MCF 10A (cell line): Measurements from ENCODE around the gene ZNF331. TPM values are rescaled to one million over a fixed set of nuclear protein-coding genes. Genes with fewer than 3 reads are reported as not detected.

Experiments used
- BruUV-seq: library from RNA; stranded (reverse); fragments of 400-500 nt; replicated peaks from 2 replicates; lab custom pipeline; 2021; lab: Mats Ljungman, UMichigan
- CTCF ChIA-PET: fragments of 300-600 bp; sonication (Branson Sonifier 250); formaldehyde crosslinking; extraction: SDS; loops from one replicate; lab custom pipeline; 2021; ENCODE audit warnings: antibody characterized with exemption, inconsistent platforms; lab: Yijun Ruan, JAX
- POLR2A ChIA-PET: fragments of 300-600, 350-650 bp; sonication (Branson Sonifier 250); formaldehyde crosslinking; extraction: SDS; loops from one replicate; lab custom pipeline; 2020; ENCODE audit warnings: antibody characterized with exemption, inconsistent platforms; lab: Yijun Ruan, JAX
- DNase-seq: peaks from one replicate; pipeline ENCODE4 v3.0.0-alpha.2; 2018; ENCODE audit not compliant: unreplicated experiment
- H3K27ac Mint-ChIP-seq: one replicate; pipeline ENCODE4 v1.8.0; 2022; ENCODE audit warnings: mild to moderate bottlenecking, low read depth, mixed read lengths; ENCODE audit not compliant: unreplicated experiment
- H3K27me3 Mint-ChIP-seq: one replicate; pipeline ENCODE4 v1.8.0; 2022; ENCODE audit warnings: mixed read lengths; ENCODE audit not compliant: insufficient read depth, unreplicated experiment
- H3K36me3 Mint-ChIP-seq: one replicate; pipeline ENCODE4 v1.8.0; 2022; ENCODE audit warnings: mild to moderate bottlenecking, moderate library complexity, mixed read lengths; ENCODE audit not compliant: insufficient read depth, unreplicated experiment
- H3K4me1 Mint-ChIP-seq: one replicate; pipeline ENCODE4 v1.8.0; 2022; ENCODE audit warnings: mixed read lengths; ENCODE audit not compliant: insufficient read depth, unreplicated experiment
- H3K4me3 Mint-ChIP-seq: one replicate; pipeline ENCODE4 v1.8.0; 2022; ENCODE audit warnings: mild to moderate bottlenecking, moderate library complexity, mixed read lengths; ENCODE audit not compliant: unreplicated experiment
- H3K9me3 Mint-ChIP-seq: one replicate; pipeline ENCODE4 v1.8.0; 2022; ENCODE audit warnings: mixed read lengths; ENCODE audit not compliant: unreplicated experiment
- intact Hi-C: fragments of 100-400 bp; cut with micrococcal nuclease; formaldehyde crosslinking; loops from 2 replicates; pipeline ENCODE4 v1.14.1; 2022
- total RNA-seq: library from RNA; stranded (reverse); gene quantifications from 2 replicates; pipeline ENCODE4 v1.2.3, GENCODE V29; 2022
- TF ChIP-seq, protein P1 (sequence below): fragments of 200-600 bp; IDR thresholded peaks from one replicate; pipeline ENCODE4 v1.8.0; 2022; ENCODE audit warnings: antibody characterized with exemption, mild to moderate bottlenecking; ENCODE audit not compliant: unreplicated experiment

The ZNF331 gene
- total RNA-seq, 1 experiment from 2014 or later: 7.7 TPM

DNA sequence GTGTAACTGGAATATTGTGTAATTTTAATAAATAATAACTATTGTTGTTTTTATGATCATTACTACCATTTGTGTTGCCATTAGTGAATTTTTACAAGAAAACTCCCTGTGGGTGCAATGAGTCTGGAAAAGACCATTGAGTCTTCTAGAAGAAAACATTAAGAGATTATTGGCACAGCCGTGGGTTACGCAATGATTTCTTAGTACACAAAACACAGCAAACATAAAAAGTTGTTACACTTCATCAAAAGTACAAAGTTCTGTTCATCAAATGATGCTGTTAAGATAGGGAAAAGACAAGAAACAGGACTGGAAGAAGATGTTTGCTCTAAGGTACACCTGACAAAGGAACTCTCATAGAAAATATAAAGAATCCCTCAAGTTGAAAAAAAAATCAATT, 41.6 kb downstream of the ZNF331 start:
- Mint-ChIP-seq H3K27ac (no peak overlapping the region), H3K4me3 (no peak overlapping the region), H3K4me1 (no peaks in the 10 kb centered on the region), H3K36me3 (peaks cover 51% of the 10 kb centered on the region), H3K27me3 (no peaks in the 10 kb centered on the region), H3K9me3 (peaks cover 22% of the 10 kb centered on the region)
- ChIA-PET CTCF (no interaction called here), POLR2A (no interaction called here)
- BruUV-seq: no TSS peak
- TF ChIP-seq, protein P1, sequence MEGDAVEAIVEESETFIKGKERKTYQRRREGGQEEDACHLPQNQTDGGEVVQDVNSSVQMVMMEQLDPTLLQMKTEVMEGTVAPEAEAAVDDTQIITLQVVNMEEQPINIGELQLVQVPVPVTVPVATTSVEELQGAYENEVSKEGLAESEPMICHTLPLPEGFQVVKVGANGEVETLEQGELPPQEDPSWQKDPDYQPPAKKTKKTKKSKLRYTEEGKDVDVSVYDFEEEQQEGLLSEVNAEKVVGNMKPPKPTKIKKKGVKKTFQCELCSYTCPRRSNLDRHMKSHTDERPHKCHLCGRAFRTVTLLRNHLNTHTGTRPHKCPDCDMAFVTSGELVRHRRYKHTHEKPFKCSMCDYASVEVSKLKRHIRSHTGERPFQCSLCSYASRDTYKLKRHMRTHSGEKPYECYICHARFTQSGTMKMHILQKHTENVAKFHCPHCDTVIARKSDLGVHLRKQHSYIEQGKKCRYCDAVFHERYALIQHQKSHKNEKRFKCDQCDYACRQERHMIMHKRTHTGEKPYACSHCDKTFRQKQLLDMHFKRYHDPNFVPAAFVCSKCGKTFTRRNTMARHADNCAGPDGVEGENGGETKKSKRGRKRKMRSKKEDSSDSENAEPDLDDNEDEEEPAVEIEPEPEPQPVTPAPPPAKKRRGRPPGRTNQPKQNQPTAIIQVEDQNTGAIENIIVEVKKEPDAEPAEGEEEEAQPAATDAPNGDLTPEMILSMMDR: no peak
- intact Hi-C loops: no loop called here
- no peak for DNase-seq

GRCh38 chr19:53580871-53581835, 43.2 kb downstream of the ZNF331 start:
- peaks cover 35% of the 10 kb centered on the region for H3K36me3 Mint-ChIP-seq
- no peaks in the 10 kb centered on the region for H3K4me1 Mint-ChIP-seq
- H3K9me3 Mint-ChIP-seq: peaks cover 22% of the 10 kb centered on the region
- intact Hi-C loops: no loop called here
- CTCF ChIA-PET: no interaction called here
- DNase-seq: no peak
- no peaks in the 10 kb centered on the region for H3K27me3 Mint-ChIP-seq
- POLR2A ChIA-PET: no interaction called here
- TF ChIP-seq, protein P1: no peak
- no TSS peak for BruUV-seq
- no peak overlapping the region for H3K4me3 Mint-ChIP-seq
- no peak overlapping the region for H3K27ac Mint-ChIP-seq

- Mint-ChIP-seq H3K27ac (no peak overlapping the region), H3K27me3 (no peaks in the 10 kb centered on the region), H3K36me3 (peaks cover 28% of the 10 kb centered on the region), H3K4me3 (no peak overlapping the region), H3K4me1 (no peaks in the 10 kb centered on the region), H3K9me3 (peaks cover 20% of the 10 kb centered on the region)
- BruUV-seq: no TSS peak
- TF ChIP-seq, protein P1: no peak
- POLR2A ChIA-PET: no interaction called here
- no peak for DNase-seq
- CTCF ChIA-PET: no interaction called here
- intact Hi-C loops: no loop called here
Observed at GRCh38 chr19:53581871-53582279, 43.9 kb downstream of the ZNF331 start.

DNA sequence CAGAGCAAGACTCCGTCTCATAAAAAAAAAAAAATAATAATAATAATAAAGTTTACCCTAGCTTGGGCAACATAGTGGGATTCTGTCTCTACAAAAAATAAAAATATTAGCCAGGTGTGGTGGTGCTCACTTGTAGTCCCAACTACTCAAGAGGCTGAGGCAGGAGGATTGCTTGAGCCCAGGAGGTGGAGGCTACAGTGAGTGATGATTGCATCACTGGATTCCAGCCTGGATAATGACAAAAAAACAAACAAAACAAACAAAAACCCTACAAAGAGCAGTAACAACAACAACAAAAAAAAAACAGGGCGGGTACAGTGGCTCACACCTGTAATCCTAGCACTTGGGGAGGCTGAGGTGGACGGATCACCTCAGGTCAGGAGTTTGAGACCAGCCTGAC, 45.2 kb downstream of the ZNF331 start:
- H3K36me3 Mint-ChIP-seq: peaks cover 15% of the 10 kb centered on the region
- no peaks in the 10 kb centered on the region for H3K4me1 Mint-ChIP-seq
- intact Hi-C loops: no loop called here
- no peak overlapping the region for H3K27ac Mint-ChIP-seq
- DNase-seq: no peak
- ChIA-PET POLR2A (interaction anchor here (0.5 kb wide), 1 partner anchor 10 kb away, joined by 3 read pairs; no protein-coding TSS in a partner anchor), CTCF (no interaction called here)
- H3K4me3 Mint-ChIP-seq: no peak overlapping the region
- TF ChIP-seq, protein P1: no peak
- H3K27me3 Mint-ChIP-seq: no peaks in the 10 kb centered on the region
- no TSS peak for BruUV-seq
- peaks cover 14% of the 10 kb centered on the region for H3K9me3 Mint-ChIP-seq
